GM19099 (cell line): Measurements from ENCODE around the gene CALCA.

Experiments used
- POLR2A ChIP-seq: IDR thresholded peaks from 3 replicates; pipeline ENCODE4 v1.6.1; 2011; ENCODE audit warnings: low read depth; ENCODE audit not compliant: insufficient read length; ENCODE audit errors: extremely low read depth

CALCA gene

DNA sequence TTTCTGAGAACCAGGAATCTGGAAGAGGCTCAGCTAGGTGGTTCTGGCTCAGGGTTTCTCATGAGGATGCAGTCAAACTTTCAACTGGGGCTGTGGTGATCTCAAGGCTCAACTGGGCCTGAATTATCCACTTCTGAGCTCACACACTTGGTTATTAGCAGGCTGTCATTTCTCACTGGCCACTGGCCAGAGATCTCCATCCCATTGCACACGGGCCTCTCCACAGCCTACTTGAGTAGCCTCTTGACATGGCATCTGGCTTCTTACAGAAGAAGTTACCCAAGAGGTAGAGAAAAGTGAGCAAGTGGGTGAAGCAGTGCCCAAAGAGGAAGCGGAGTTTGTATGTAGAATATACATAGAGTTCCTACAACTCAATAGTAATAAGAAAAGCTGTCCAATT is 16.0 kb downstream of the CALCA start:
- no peak for TF ChIP-seq POLR2A

- no peak for TF ChIP-seq POLR2A
Measured at GRCh38 chr11:14954581-14954980, 17.6 kb downstream of the CALCA start.

GRCh38 chr11:14953904-14954303 is 18.2 kb downstream of the CALCA start:
- no peak for TF ChIP-seq POLR2A

DNA sequence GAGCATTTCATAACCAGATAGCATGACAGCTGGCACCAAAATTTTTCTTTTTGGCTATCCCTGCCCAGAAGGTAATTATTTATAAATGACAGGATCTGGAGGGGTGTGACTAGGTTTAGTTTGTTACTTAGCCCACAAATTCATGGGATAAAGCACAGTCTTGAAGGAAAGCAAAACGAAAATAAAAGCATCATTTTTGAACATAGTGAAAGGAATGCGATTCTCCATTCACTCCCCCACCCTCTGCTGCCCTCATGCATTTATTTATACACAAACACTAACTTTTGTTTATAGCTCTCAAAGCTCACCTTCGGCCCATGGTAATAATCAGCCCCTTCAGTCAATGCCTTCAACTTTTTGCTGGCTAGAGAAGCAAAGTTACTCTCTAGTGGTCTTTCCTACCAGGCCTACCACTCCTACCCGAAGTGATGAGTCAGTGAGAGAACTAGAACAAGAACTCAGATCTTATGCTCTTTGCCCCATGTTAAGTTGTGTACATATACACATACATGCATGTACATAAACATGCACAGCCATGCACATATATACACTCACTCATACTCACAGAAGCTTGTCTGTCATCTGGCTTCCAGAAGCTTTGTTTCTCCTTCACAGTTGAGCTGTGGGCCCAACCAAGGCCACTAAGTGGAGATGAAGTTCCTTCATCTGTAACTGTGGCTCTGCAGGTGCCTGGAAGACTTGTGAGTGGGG is 22.6 kb downstream of the CALCA start:
- no peak for TF ChIP-seq POLR2A

DNA sequence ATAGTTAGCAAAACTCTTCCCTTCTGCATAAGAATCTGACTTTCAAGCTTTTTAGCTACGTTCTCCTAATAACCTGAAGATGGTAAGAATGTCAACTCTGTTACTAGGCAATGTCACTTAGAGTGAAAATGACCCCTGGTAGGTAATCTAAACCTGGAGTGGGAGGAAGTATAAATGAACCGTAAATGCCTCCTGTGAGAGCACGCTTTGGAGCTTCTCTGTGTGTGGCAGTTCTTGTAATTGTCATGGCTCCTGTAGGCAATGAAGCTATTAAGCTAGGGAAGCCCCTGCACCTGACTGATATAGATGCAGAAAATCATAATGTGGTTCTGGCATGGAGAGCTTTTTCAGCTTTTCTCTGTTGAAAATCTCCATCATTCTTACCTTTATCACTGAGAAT is 29.4 kb downstream of the CALCA start:
- no peak for TF ChIP-seq POLR2A

GRCh38 chr11:14938936-14939335 is 33.2 kb downstream of the CALCA start:
- no peak for TF ChIP-seq POLR2A

DNA sequence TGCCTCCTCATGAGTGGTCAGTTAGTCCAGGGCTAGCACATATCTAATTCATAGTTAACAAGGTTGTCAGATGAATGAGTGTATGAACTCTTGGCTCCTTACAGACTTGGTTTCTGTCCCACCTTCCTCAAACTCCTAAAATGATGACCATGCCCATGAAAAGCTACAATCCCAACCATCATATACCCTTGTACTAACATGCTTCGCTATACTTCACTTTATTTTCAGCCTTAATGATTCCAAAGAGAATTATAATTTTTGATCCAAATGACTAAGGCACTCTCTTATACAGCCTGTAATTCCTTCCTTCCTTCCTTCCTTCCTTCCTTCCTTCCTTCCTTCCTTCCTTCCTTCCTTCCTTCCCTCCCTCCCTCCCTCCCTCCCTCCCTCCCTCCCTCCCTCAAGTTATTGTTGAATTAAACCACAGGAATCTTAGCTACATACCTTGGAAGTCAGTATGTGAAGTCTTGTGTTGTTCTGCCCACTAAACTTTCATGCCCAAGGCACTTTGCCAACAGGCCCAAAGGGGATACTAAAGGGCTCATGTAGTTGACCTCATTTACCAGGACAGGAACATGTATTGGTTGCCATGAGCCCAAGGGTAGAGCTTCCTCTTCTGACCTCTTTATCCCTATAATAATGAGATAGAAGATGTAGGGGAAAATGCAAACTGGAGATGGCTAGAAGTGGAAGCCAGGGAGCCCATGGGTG is 37.4 kb downstream of the CALCA start:
- TF ChIP-seq POLR2A = no peak

GRCh38 chr11:14932447-14932846 is 39.7 kb downstream of the CALCA start:
- TF ChIP-seq POLR2A = no peak

DNA sequence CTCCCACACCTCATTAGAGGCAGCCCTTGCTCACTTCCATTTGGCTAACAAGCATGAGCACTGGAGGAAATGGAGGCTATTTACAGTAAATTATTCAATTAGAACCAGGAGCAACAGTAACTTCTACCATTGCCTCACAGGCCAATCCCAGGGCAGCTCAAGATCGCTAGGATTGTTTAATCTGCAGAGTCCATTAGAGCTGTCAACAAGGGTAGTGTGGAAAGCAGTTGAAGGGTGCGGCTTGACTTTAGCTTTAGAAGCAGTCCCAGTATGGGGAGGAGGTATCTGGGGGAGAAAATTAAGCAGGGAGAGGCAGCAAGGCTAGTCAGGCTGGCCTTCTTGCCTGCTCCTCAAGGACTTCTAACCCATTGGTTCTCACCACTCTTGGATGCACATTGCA is 41.8 kb downstream of the CALCA start:
- no peak for TF ChIP-seq POLR2A

DNA sequence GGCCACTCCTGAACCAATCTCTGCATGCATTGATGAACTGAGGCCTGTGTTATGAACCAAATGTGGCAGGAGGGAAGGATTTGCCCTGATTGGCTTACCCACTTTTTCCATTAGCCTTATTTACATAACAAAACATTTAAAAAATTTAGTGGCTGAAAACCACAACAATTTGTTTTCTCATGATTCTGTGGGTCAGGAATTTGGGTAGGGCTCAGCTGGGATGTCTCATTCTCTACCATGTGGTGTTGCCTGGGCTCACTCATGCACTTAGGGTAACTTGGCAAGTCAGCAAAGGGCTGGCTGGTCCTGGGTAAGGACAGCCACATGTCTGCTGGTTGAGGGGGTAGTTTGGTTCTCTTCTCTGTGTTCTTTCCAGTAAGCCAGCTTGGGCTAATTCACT is 45.0 kb downstream of the CALCA start:
- no peak for TF ChIP-seq POLR2A

GRCh38 chr11:14924318-14924717 is 47.8 kb downstream of the CALCA start:
- TF ChIP-seq POLR2A = no peak
